ENCODE data around the gene CDC42BPG. TPM values are rescaled to one million over a fixed set of nuclear protein-coding genes. Genes with fewer than 3 reads are reported as not detected.
A peak's percentile ranks its signal among the peaks of the same experiment; 100 is the strongest.

The CDC42BPG gene
- total and polyA plus RNA-seq, 2 experiments from 2014 or later, result 2.2 to 10.1 TPM

- Histone ChIP-seq H3K36me3 (no peaks in the 10 kb centered on the region), H3K4me3 (no peak overlapping the region), H3K9me3 (ENCODE audit: low read depth) (no peaks in the 10 kb centered on the region), H3K27ac (no peak overlapping the region), H3K4me1 (ENCODE audit: low read depth) (peaks cover 27% of the 10 kb centered on the region), H3K27me3 (no peaks in the 10 kb centered on the region)
- TF ChIP-seq CTCF (IDR thresholded peaks at IDR 0.05; ENCODE audit: low read depth, low read length), result peak; percentile 91
- peak; percentile 69 to 81 for DNase-seq (ENCODE audit: low read depth in 1 of 2, low spot score in 1 of 2)
Measured at GRCh38 chr11:64887757-64888405, 43.4 kb upstream of the CDC42BPG start.

- no peak for TF ChIP-seq CTCF (IDR thresholded peaks at IDR 0.05; ENCODE audit: low read depth, low read length)
- Histone ChIP-seq H3K27ac (no peak overlapping the region), H3K9me3 (ENCODE audit: low read depth) (no peaks in the 10 kb centered on the region), H3K27me3 (no peaks in the 10 kb centered on the region), H3K4me1 (ENCODE audit: low read depth) (peaks cover 27% of the 10 kb centered on the region), H3K36me3 (no peaks in the 10 kb centered on the region), H3K4me3 (no peak overlapping the region)
- DNase-seq (ENCODE audit: low read depth in 1 of 2, low spot score in 1 of 2), result no peak
Measured at GRCh38 chr11:64887234-64887756, 42.8 kb upstream of the CDC42BPG start.

DNA sequence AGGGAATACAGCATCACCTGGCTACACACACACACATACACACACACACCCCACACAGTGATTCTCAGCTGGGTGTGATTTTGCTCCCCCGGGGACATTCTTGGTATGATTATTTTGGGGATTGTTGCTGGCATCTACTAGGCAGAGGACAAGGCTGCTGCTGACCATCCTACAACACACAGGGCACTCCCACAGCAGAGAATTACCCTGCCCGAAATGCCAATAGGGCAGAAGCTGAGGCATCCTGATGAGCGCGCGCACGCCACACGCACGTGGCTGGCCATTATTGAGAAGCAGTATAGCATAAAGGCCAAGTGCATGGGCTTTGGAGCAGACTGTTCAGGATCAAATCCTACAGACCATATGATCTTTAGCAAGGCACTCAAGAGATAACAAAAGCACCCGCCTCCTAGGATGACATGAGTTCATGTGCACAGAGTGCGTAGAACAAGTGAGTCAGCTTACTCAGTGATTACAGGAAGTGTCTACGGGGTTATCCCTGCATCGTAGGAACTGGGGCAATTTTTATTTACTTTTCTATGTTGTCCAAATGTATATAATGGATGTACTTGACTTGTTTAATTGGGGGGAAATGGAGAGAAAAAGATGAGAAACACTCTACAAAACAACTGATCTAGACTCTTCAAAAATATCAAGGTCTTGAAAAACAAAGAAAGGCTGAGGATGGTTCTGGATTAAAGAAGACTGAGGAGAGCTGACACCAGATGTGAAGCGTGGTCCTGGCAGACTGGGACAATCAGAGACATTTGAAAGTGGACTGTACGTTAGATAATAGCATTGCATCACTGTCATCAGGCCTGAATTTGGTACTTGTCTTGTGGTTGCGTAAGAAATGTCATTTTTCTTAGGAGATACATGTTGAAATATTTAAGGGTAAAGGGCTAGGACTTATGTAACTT lies 41.2 kb upstream of the CDC42BPG start:
- DNase-seq (ENCODE audit: low read depth in 1 of 2, low spot score in 1 of 2), result peak in 1 of 2 donors; percentile 91
- no peak for TF ChIP-seq CTCF (IDR thresholded peaks at IDR 0.05; ENCODE audit: low read depth, low read length)
- H3K36me3 ChIP-seq, result no peaks in the 10 kb centered on the region
- no peak overlapping the region for H3K4me3 ChIP-seq
- H3K27me3 ChIP-seq, result no peaks in the 10 kb centered on the region
- no peak overlapping the region for H3K27ac ChIP-seq
- H3K4me1 ChIP-seq (ENCODE audit: low read depth), result peaks cover 28% of the 10 kb centered on the region
- no peaks in the 10 kb centered on the region for H3K9me3 ChIP-seq (ENCODE audit: low read depth)

DNA sequence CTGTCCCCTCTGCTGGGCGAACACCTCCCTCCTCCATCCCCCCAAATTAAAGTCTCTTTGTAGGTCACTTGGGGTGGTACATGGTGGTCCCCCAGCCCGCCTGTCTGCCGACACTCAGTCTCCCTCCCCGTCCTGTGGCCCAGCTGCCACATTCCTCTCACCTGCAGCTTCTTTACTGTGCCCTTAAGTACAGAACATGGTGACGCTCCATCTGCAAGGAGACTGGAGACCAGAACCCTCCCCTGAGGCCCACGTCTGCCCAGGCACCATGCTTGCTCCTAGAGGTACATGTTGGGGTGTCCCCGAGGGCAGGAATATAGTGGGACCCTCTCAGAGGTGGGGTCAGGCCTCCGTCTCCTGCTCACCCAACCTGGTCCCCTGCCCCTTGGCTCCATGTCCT lies 39.6 kb upstream of the CDC42BPG start:
- no peak overlapping the region for H3K27ac ChIP-seq
- H3K27me3 ChIP-seq, result no peaks in the 10 kb centered on the region
- H3K4me1 ChIP-seq (ENCODE audit: low read depth), result peaks cover 30% of the 10 kb centered on the region
- H3K4me3 ChIP-seq, result no peak overlapping the region
- no peaks in the 10 kb centered on the region for H3K36me3 ChIP-seq
- DNase-seq (ENCODE audit: low read depth in 1 of 2, low spot score in 1 of 2), result no peak
- no peaks in the 10 kb centered on the region for H3K9me3 ChIP-seq (ENCODE audit: low read depth)
- no peak for TF ChIP-seq CTCF (IDR thresholded peaks at IDR 0.05; ENCODE audit: low read depth, low read length)

- DNase-seq (ENCODE audit: low read depth in 1 of 2, low spot score in 1 of 2), result no peak
- no peak overlapping the region for H3K27ac ChIP-seq
- H3K4me3 ChIP-seq, result no peak overlapping the region
- H3K27me3 ChIP-seq, result no peaks in the 10 kb centered on the region
- H3K4me1 ChIP-seq (ENCODE audit: low read depth), result peaks cover 25% of the 10 kb centered on the region
- no peak for TF ChIP-seq CTCF (IDR thresholded peaks at IDR 0.05; ENCODE audit: low read depth, low read length)
- no peaks in the 10 kb centered on the region for H3K9me3 ChIP-seq (ENCODE audit: low read depth)
- no peaks in the 10 kb centered on the region for H3K36me3 ChIP-seq
Measured at GRCh38 chr11:64883575-64883974, 39.1 kb upstream of the CDC42BPG start.

Measured in cardiac muscle cell (in vitro differentiated cells and primary cell).